Upper lobe of left lung (tissue), 6 donors: Measurements from ENCODE around the gene SH3PXD2A. TPM values are rescaled to one million over a fixed set of nuclear protein-coding genes. Genes with fewer than 3 reads are reported as not detected.

Experiments used
- ATAC-seq, 2 donors: fragments of 200-7000 bp; cut with Tn5 transposase; one replicate each; pipeline ENCODE4 v1.9.1; 2022; ENCODE audit warnings: mild to moderate bottlenecking in 2 of 2, moderate library complexity in 2 of 2; ENCODE audit not compliant: low FRiP score in 2 of 2
- DNase-seq, 2 donors: peaks; one replicate each; pipeline ENCODE4 v3.0.0-alpha.2; 2019 to 2020
- H3K27ac ChIP-seq, 4 donors: fragments of 200-600 bp; sonication (generic); one replicate each; pipeline ENCODE4 v1.5.1; 2016 to 2019
- H3K27me3 ChIP-seq, 4 donors: fragments of 200-600 bp; sonication (generic); one replicate each; pipeline ENCODE4 v1.5.1; 2017 to 2019
- H3K36me3 ChIP-seq, 4 donors: fragments of 200-600 bp; sonication (generic); one replicate each; pipeline ENCODE4 v1.5.1; 2016 to 2019
- H3K4me1 ChIP-seq, 4 donors: fragments of 200-600 bp; sonication (generic); one replicate each; pipeline ENCODE4 v1.5.1; 2018 to 2019
- H3K4me3 ChIP-seq, 4 donors: fragments of 200-600 bp; sonication (generic); one replicate each; pipeline ENCODE4 v1.5.1; 2017 to 2019; ENCODE audit warnings: mild to moderate bottlenecking in 2 of 4, moderate library complexity in 1 of 4
- H3K9me3 ChIP-seq, 4 donors: fragments of 200-600 bp; sonication (generic); one replicate each; pipeline ENCODE4 v1.5.1; 2018 to 2019
- CTCF ChIP-seq, 6 experiments: fragments of 450-650 bp in 4 of 6; fragments of 200-600 bp in 2 of 6; sonication (generic) in 2 of 6; IDR thresholded peaks; one replicate each; pipeline ENCODE4 v1.5.1; 2016 to 2019; ENCODE audit warnings: antibody characterized with exemption in 6 of 6
- EP300 ChIP-seq, 4 donors: sonication (generic); formaldehyde crosslinking; IDR thresholded peaks; one replicate each; pipeline ENCODE4 v1.5.1; 2017; ENCODE audit warnings: antibody characterized with exemption in 4 of 4, control low read depth in 2 of 4
- POLR2A ChIP-seq, 4 donors: fragments of 450-650 bp; IDR thresholded peaks; one replicate each; pipeline ENCODE4 v1.5.1; 2016 to 2017; ENCODE audit warnings: antibody characterized with exemption in 4 of 4, mild to moderate bottlenecking in 2 of 4
- POLR2AphosphoS5 ChIP-seq, 2 donors: sonication (generic); formaldehyde crosslinking; IDR thresholded peaks; one replicate each; pipeline ENCODE4 v1.5.1; 2017; ENCODE audit warnings: antibody characterized with exemption in 2 of 2
- WGBS, 2 donors: methylation state at CpG; one replicate each; pipeline ENCODE4 v1.1.5; 2017 to 2018; 5-methylcytosine and 5-hydroxymethylcytosine counted together
- total RNA-seq, 6 donors: library from RNA; depleted of rRNA in 4 of 6; stranded (reverse); fragments of >200 nt in 4 of 6; gene quantifications; one replicate each; pipeline versions ENCODE4 v1.1.0 to v1.2.1, GENCODE V29; 2016 to 2021
- donor health status: DM: no; HTN: no; CAD: no; lungs with moderate emphysema.
- donor health status: DM: no; HTN: yes; CAD: no; lungs with severe emphysema.

The SH3PXD2A gene
- total RNA-seq, 6 donors from 2014 or later: 19.6 to 42.2 (median 30.8) TPM

- Histone ChIP-seq H3K4me1 (peaks cover 0 to 3% (median 0%) of the 10 kb centered on the region in 4 donors), H3K4me3 (no peak overlapping the region), H3K27me3 (no peaks in the 10 kb centered on the region), H3K27ac (no peak overlapping the region), H3K9me3 (no peaks in the 10 kb centered on the region), H3K36me3 (peaks cover 0 to 10% (median 2%) of the 10 kb centered on the region in 4 donors)
- 83 to 95% methylated on average over 4 of the region's 4 CpGs for WGBS, 2 donors
- no peak for ATAC-seq
- DNase-seq: no peak
- no peak for TF ChIP-seq POLR2A (IDR thresholded peaks at IDR 0.05)
- TF ChIP-seq CTCF (IDR thresholded peaks at IDR 0.05): no peak
- TF ChIP-seq EP300 (IDR thresholded peaks at IDR 0.05): no peak
- TF ChIP-seq POLR2AphosphoS5 (IDR thresholded peaks at IDR 0.05): no peak
These were observed 259.2 kb downstream of the SH3PXD2A start for GRCh38 chr10:103595933-103596726.

- no peak for ATAC-seq
- no peak for TF ChIP-seq POLR2A (IDR thresholded peaks at IDR 0.05)
- no peak for TF ChIP-seq CTCF (IDR thresholded peaks at IDR 0.05)
- TF ChIP-seq EP300 (IDR thresholded peaks at IDR 0.05): no peak
- TF ChIP-seq POLR2AphosphoS5 (IDR thresholded peaks at IDR 0.05): no peak
These were observed 262.3 kb downstream of the SH3PXD2A start for GRCh38 chr10:103593022-103593570.

GRCh38 chr10:103592186-103593021, 263.0 kb downstream of the SH3PXD2A start:
- Histone ChIP-seq H3K4me3 (no peak overlapping the region), H3K4me1 (no peaks in the 10 kb centered on the region), H3K27ac (no peak overlapping the region), H3K27me3 (no peaks in the 10 kb centered on the region), H3K9me3 (no peaks in the 10 kb centered on the region), H3K36me3 (peaks cover 0 to under 1% (median 0%) of the 10 kb centered on the region in 4 donors)
- DNase-seq (no peak), ATAC-seq (peak in 1 of 2 donors; percentile 43)
- WGBS, 2 donors: 83 to 91% methylated on average over 11 to 15 of the region's 15 CpGs
- TF ChIP-seq POLR2A (IDR thresholded peaks at IDR 0.05) (no peak), EP300 (IDR thresholded peaks at IDR 0.05) (no peak), CTCF (IDR thresholded peaks at IDR 0.05) (peak; percentile 13 to 36 (median 30)), POLR2AphosphoS5 (IDR thresholded peaks at IDR 0.05) (no peak)

More at GRCh38 chr10:103593022-103593570, 262.3 kb downstream of the SH3PXD2A start:
- WGBS, 2 donors: 88 to 93% methylated on average over 3 of the region's 3 CpGs
- Histone ChIP-seq H3K27ac (no peak overlapping the region), H3K4me3 (no peak overlapping the region), H3K9me3 (no peaks in the 10 kb centered on the region), H3K36me3 (peaks cover 0 to 4% (median 0%) of the 10 kb centered on the region in 4 donors), H3K27me3 (no peaks in the 10 kb centered on the region), H3K4me1 (no peaks in the 10 kb centered on the region)
- no peak for DNase-seq

GRCh38 chr10:103590744-103591291, 264.6 kb downstream of the SH3PXD2A start:
- WGBS, 2 donors: 87 to 90% methylated on average over 6 of the region's 6 CpGs
- Histone ChIP-seq H3K27ac (no peak overlapping the region), H3K36me3 (no peaks in the 10 kb centered on the region), H3K4me3 (no peak overlapping the region), H3K27me3 (no peaks in the 10 kb centered on the region), H3K4me1 (no peaks in the 10 kb centered on the region), H3K9me3 (no peaks in the 10 kb centered on the region)
- DNase-seq (peak in 1 of 2 donors; percentile 38), ATAC-seq (no peak)
- TF ChIP-seq EP300 (IDR thresholded peaks at IDR 0.05) (no peak), POLR2AphosphoS5 (IDR thresholded peaks at IDR 0.05) (no peak), POLR2A (IDR thresholded peaks at IDR 0.05) (no peak), CTCF (IDR thresholded peaks at IDR 0.05) (no peak)
